ENCODE results near the gene MSL2. TPM values are rescaled to one million over a fixed set of nuclear protein-coding genes. Genes with fewer than 3 reads are reported as not detected.
"Not testable (repeated sequence)": the region's sequence is repeated elsewhere in the genome, so short reads cannot be mapped to it uniquely, and the experiment has no call there.

The MSL2 gene
- total RNA-seq, 2 experiments from 2014 or later = 143 to 146 TPM

- ATAC-seq (ENCODE audit: poor library complexity) = no peak
- Histone ChIP-seq H3K4me3 (ENCODE audit: low read length) (no peak overlapping the region), H3K4me1 (ENCODE audit: insufficient read depth, low read length) (no peaks in the 10 kb centered on the region), H3K9me3 (ENCODE audit: control insufficient read depth in 1 of 2, insufficient read depth in 1 of 2, low read length in 2 of 2) (no peaks in the 10 kb centered on the region), H3K27me3 (ENCODE audit: control insufficient read depth in 1 of 2, insufficient read depth in 2 of 2, low read length in 2 of 2) (no peaks in the 10 kb centered on the region), H3K27ac (ENCODE audit: low read depth in 1 of 2, low read length in 2 of 2) (no peak overlapping the region), H3K36me3 (ENCODE audit: insufficient read depth, low read length) (no peaks in the 10 kb centered on the region)
- no peaks in the 10 kb centered on the region for H3K36me3 Mint-ChIP-seq (ENCODE audit: low read depth)
- no peak for DNase-seq
- ChIA-PET CTCF (no interaction called here), POLR2A (no interaction called here)
- H3K4me3 Mint-ChIP-seq = no peak overlapping the region
- no peak for TF ChIP-seq CTCF (IDR thresholded peaks at IDR 0.05)
- intact Hi-C loops (cut with DNase I, micrococcal nuclease) = no loop called here
- no peaks in the 10 kb centered on the region for H3K4me1 Mint-ChIP-seq (ENCODE audit: low read depth)
- H3K27ac Mint-ChIP-seq = no peak overlapping the region
- peaks cover 22% of the 10 kb centered on the region for H3K27me3 Mint-ChIP-seq
- H3K9me3 Mint-ChIP-seq = no peaks in the 10 kb centered on the region
Observed at GRCh38 chr3:136209921-136210320, 13.8 kb upstream of the MSL2 start.

GRCh38 chr3:136207489-136208115 lies 11.5 kb upstream of the MSL2 start:
- no peak for TF ChIP-seq CTCF (IDR thresholded peaks at IDR 0.05)
- H3K4me3 ChIP-seq (ENCODE audit: low read length) = no peak overlapping the region
- no peak for DNase-seq
- no peak overlapping the region for H3K4me3 Mint-ChIP-seq
- ChIA-PET POLR2A (interaction anchor here (0.7 to 1.9 kb wide), 2 partner anchors 11 to 14 kb away, joined by 3 to 5 read pairs; partner anchors contain the start of gene MSL2), CTCF (interaction anchor here (1.4 kb wide), 1 partner anchor 43 kb away, joined by 3 read pairs; the partner anchor contains the start of gene PCCB)
- no peaks in the 10 kb centered on the region for H3K4me1 ChIP-seq (ENCODE audit: insufficient read depth, low read length)
- peaks cover 22% of the 10 kb centered on the region for H3K27me3 Mint-ChIP-seq
- no peaks in the 10 kb centered on the region for H3K36me3 Mint-ChIP-seq (ENCODE audit: low read depth)
- H3K4me1 Mint-ChIP-seq (ENCODE audit: low read depth) = no peaks in the 10 kb centered on the region
- H3K27me3 ChIP-seq (ENCODE audit: control insufficient read depth in 1 of 2, insufficient read depth in 2 of 2, low read length in 2 of 2) = peaks cover 0 to 2% of the 10 kb centered on the region in 2 experiments
- no peak for ATAC-seq (ENCODE audit: poor library complexity)
- H3K36me3 ChIP-seq (ENCODE audit: insufficient read depth, low read length) = no peaks in the 10 kb centered on the region
- H3K27ac ChIP-seq (ENCODE audit: low read depth in 1 of 2, low read length in 2 of 2) = no peak overlapping the region
- no peaks in the 10 kb centered on the region for H3K9me3 Mint-ChIP-seq
- H3K27ac Mint-ChIP-seq = no peak overlapping the region
- no peaks in the 10 kb centered on the region for H3K9me3 ChIP-seq (ENCODE audit: control insufficient read depth in 1 of 2, insufficient read depth in 1 of 2, low read length in 2 of 2)
- intact Hi-C loops (cut with DNase I, micrococcal nuclease) = no loop called here

GRCh38 chr3:136199219-136199618 lies 3.1 kb upstream of the MSL2 start:
- H3K27ac ChIP-seq (ENCODE audit: low read depth in 1 of 2, low read length in 2 of 2); H3K27me3 Mint-ChIP-seq; ATAC-seq (ENCODE audit: poor library complexity); H3K27me3 ChIP-seq (ENCODE audit: control insufficient read depth in 1 of 2, insufficient read depth in 2 of 2, low read length in 2 of 2); H3K27ac Mint-ChIP-seq; H3K36me3 ChIP-seq (ENCODE audit: insufficient read depth, low read length); DNase-seq; H3K9me3 ChIP-seq (ENCODE audit: control insufficient read depth in 1 of 2, insufficient read depth in 1 of 2, low read length in 2 of 2); H3K9me3 Mint-ChIP-seq; H3K4me3 ChIP-seq (ENCODE audit: low read length); CTCF ChIA-PET; POLR2A ChIA-PET: not testable (repeated sequence)
- peaks cover 15% of the 10 kb centered on the region for H3K4me1 Mint-ChIP-seq (ENCODE audit: low read depth)
- intact Hi-C loops (cut with DNase I, micrococcal nuclease) = loop anchor here in 1 of 2 experiments (5.0 kb wide), 2 partner anchors 122 to 663 kb away; partner anchors contain the start of gene NCK1
- peak overlapping the region; percentile 13 for H3K4me3 Mint-ChIP-seq
- H3K4me1 ChIP-seq (ENCODE audit: insufficient read depth, low read length) = peaks cover 11% of the 10 kb centered on the region
- H3K36me3 Mint-ChIP-seq (ENCODE audit: low read depth) = peaks cover 26% of the 10 kb centered on the region

GRCh38 chr3:136198462-136199078 lies 2.4 kb upstream of the MSL2 start:
- ChIA-PET CTCF (interaction anchor here (2.3 kb wide), 1 partner anchor 53 kb away, joined by 10 read pairs; no protein-coding TSS in a partner anchor), POLR2A (interaction anchor here (1.4 to 6.2 kb wide), 6 partner anchors 11 to 815 kb away, joined by 3 to 137 read pairs (median 32); partner anchors contain the start of genes NCK1, PCCB and STAG1)

More at GRCh38 chr3:136198462-136199078, 2.4 kb upstream of the MSL2 start:
- not testable (repeated sequence) for H3K4me3 ChIP-seq (ENCODE audit: low read length); DNase-seq; H3K36me3 ChIP-seq (ENCODE audit: insufficient read depth, low read length); ATAC-seq (ENCODE audit: poor library complexity); H3K27me3 ChIP-seq (ENCODE audit: control insufficient read depth in 1 of 2, insufficient read depth in 2 of 2, low read length in 2 of 2); H3K9me3 Mint-ChIP-seq; H3K9me3 ChIP-seq (ENCODE audit: control insufficient read depth in 1 of 2, insufficient read depth in 1 of 2, low read length in 2 of 2); H3K27me3 Mint-ChIP-seq
- H3K27ac ChIP-seq (ENCODE audit: low read depth in 1 of 2, low read length in 2 of 2) = peak overlapping the region in 1 of 2 donors; percentile 91
- H3K27ac Mint-ChIP-seq = peak overlapping the region; percentile 98
- peaks cover 18% of the 10 kb centered on the region for H3K4me1 Mint-ChIP-seq (ENCODE audit: low read depth)
- peak overlapping the region; percentile 98 for H3K4me3 Mint-ChIP-seq
- peaks cover 33% of the 10 kb centered on the region for H3K36me3 Mint-ChIP-seq (ENCODE audit: low read depth)
- peaks cover 11% of the 10 kb centered on the region for H3K4me1 ChIP-seq (ENCODE audit: insufficient read depth, low read length)
- intact Hi-C loops (cut with DNase I, micrococcal nuclease) = loop anchor here in 1 of 2 experiments (1.0 to 5.0 kb wide), 3 partner anchors 54 to 664 kb away; partner anchors contain the start of gene NCK1
